H1 (cell line): ENCODE results near the gene SERPINE2. TPM values are rescaled to one million over a fixed set of nuclear protein-coding genes. Genes with fewer than 3 reads are reported as not detected.

ENCODE experiments used
- CTCF ChIA-PET: fragments of 300-600 bp; sonication (Branson Sonifier 250); formaldehyde crosslinking; loops from one replicate; lab custom pipeline; 2021; ENCODE audit not compliant: partially characterized antibody; lab: Charles Lee
- POLR2A ChIA-PET: fragments of 300-600 bp; sonication (Branson Sonifier 250); formaldehyde crosslinking; loops from one replicate; lab custom pipeline; 2021; ENCODE audit warnings: inconsistent platforms; ENCODE audit not compliant: partially characterized antibody; lab: Charles Lee
- DNase-seq, 2 experiments: peaks; one replicate each; pipeline versions ENCODE4 v3.0.0 to v3.0.0-alpha.2; 2010 to 2022; ENCODE audit warnings: low spot score in 2 of 2, low read depth in 1 of 2, mixed read lengths in 1 of 2
- FAIRE-seq: peaks from 2 replicates; lab custom pipeline; 2011; peaks lifted over from hg19 to GRCh38; lab: Jason Lieb, UNC
- H2AFZ ChIP-seq: 2 replicates; pipeline ENCODE4 v1.8.1; 2012; ENCODE audit warnings: low read length, inconsistent platforms
- H2AK5ac ChIP-seq: 2 replicates; pipeline ENCODE4 v1.6.1; 2013; ENCODE audit warnings: low read depth, low read length
- H2BK120ac ChIP-seq: replicated peaks from 2 replicates; pipeline ENCODE3; 2013; ENCODE audit warnings: low read depth, low read length, inconsistent platforms
- H2BK12ac ChIP-seq: 2 replicates; pipeline ENCODE4 v1.6.1; 2013; ENCODE audit warnings: low read depth, low read length
- H2BK15ac ChIP-seq: 2 replicates; pipeline ENCODE4 v1.6.1; 2013; ENCODE audit warnings: low read length
- H2BK20ac ChIP-seq: 2 replicates; pipeline ENCODE4 v1.6.1; 2013; ENCODE audit warnings: low read length
- H2BK5ac ChIP-seq: 2 replicates; pipeline ENCODE4 v1.6.1; 2013; ENCODE audit warnings: low read depth, low read length
- H3K14ac ChIP-seq: 2 replicates; pipeline ENCODE4 v1.6.1; 2013; ENCODE audit warnings: inconsistent platforms; ENCODE audit not compliant: insufficient read length
- H3K18ac ChIP-seq: 2 replicates; pipeline ENCODE4 v1.6.1; 2013; ENCODE audit warnings: low read length; ENCODE audit errors: extremely low read depth
- H3K23ac ChIP-seq: 2 replicates; pipeline ENCODE4 v1.6.1; 2013; ENCODE audit warnings: inconsistent platforms; ENCODE audit not compliant: insufficient read length
- H3K23me2 ChIP-seq: 2 replicates; pipeline ENCODE4 v1.6.1; 2013; ENCODE audit warnings: low read depth, low read length
- H3K27ac ChIP-seq: 2 replicates; pipeline ENCODE4 v1.6.1; 2011; ENCODE audit warnings: low read depth, low read length, inconsistent platforms
- H3K27me3 ChIP-seq, 4 experiments: replicated peaks in 1 of 4; 1 replicate in 1 of 4; 2 replicates in 3 of 4; pipeline versions ENCODE4 v1.6.1 to v1.8.1; 2011 to 2013; ENCODE audit warnings: low read length in 3 of 4, mild to moderate bottlenecking in 3 of 4, inconsistent platforms in 2 of 4, mixed read lengths in 2 of 4, moderate library complexity in 1 of 4; ENCODE audit not compliant: control insufficient read depth in 3 of 4, insufficient read depth in 3 of 4; ENCODE audit errors: extremely low read depth in 1 of 4
- H3K36me3 ChIP-seq, 4 experiments: 2 replicates each; pipeline versions ENCODE4 v1.6.1 to v1.8.1; 2011 to 2013; ENCODE audit warnings: mild to moderate bottlenecking in 4 of 4, low read length in 3 of 4, moderate library complexity in 2 of 4, control low read depth in 1 of 4, inconsistent platforms in 1 of 4; ENCODE audit not compliant: insufficient read depth in 4 of 4, control insufficient read depth in 2 of 4
- H3K4ac ChIP-seq: replicated peaks from 2 replicates; pipeline ENCODE3; 2013; ENCODE audit warnings: low read length, low read depth, mixed read lengths, inconsistent platforms; ENCODE audit not compliant: insufficient read length
- H3K4me1 ChIP-seq, 4 experiments: replicated peaks in 1 of 4; 1 replicate in 1 of 4; 2 replicates in 3 of 4; pipeline versions ENCODE4 v1.6.1 to v1.8.1; 2011 to 2013; ENCODE audit warnings: low read length in 3 of 4, inconsistent platforms in 2 of 4, mixed read lengths in 1 of 4; ENCODE audit not compliant: insufficient read depth in 4 of 4, control insufficient read depth in 3 of 4
- H3K4me2 ChIP-seq, 2 experiments: 2 replicates each; pipeline versions ENCODE4 v1.6.1 to v1.8.1; 2011 to 2013; ENCODE audit warnings: low read depth in 2 of 2, low read length in 2 of 2, control low read depth in 1 of 2, inconsistent platforms in 1 of 2, mild to moderate bottlenecking in 1 of 2; ENCODE audit not compliant: insufficient read depth in 1 of 2
- H3K4me3 ChIP-seq, 4 experiments: fragments of 200-600, 300-600 bp in 1 of 4; sonication (generic), shearing (Covaris generic), sonication (Bioruptor Twin) in 1 of 4; 2 replicates each; pipeline versions ENCODE4 v1.5.1 to v1.8.1; 2011 to 2016; ENCODE audit warnings: low read length in 4 of 4, low read depth in 3 of 4, control low read depth in 2 of 4, inconsistent platforms in 2 of 4, mild to moderate bottlenecking in 2 of 4, mixed read lengths in 1 of 4, moderate library complexity in 1 of 4; ENCODE audit not compliant: insufficient read depth in 2 of 4; ENCODE audit errors: extremely low read depth in 1 of 4
- H3K56ac ChIP-seq: replicated peaks from 2 replicates; pipeline ENCODE3; 2013; ENCODE audit warnings: low read depth, mild to moderate bottlenecking, mixed read lengths, low read length, inconsistent platforms; ENCODE audit not compliant: insufficient read length
- H3K79me1 ChIP-seq: 2 replicates; pipeline ENCODE4 v1.6.1; 2013; ENCODE audit warnings: low read depth, low read length, control low read depth
- H3K79me2 ChIP-seq, 2 experiments: 2 replicates each; pipeline versions ENCODE4 v1.6.1 to v1.8.1; 2012 to 2013; ENCODE audit warnings: low read length in 2 of 2, mild to moderate bottlenecking in 2 of 2, inconsistent platforms in 1 of 2; ENCODE audit not compliant: insufficient read depth in 2 of 2, control insufficient read depth in 1 of 2
- H3K9ac ChIP-seq, 4 experiments: replicated peaks in 1 of 4; 1 replicate in 1 of 4; 2 replicates in 3 of 4; pipeline versions ENCODE4 v1.6.1 to v1.8.1; 2011 to 2013; ENCODE audit warnings: low read depth in 3 of 4, low read length in 3 of 4, control low read depth in 2 of 4, mild to moderate bottlenecking in 2 of 4, moderate library complexity in 2 of 4, inconsistent platforms in 1 of 4; ENCODE audit errors: extremely low read depth in 1 of 4
- H3K9me3 ChIP-seq, 2 experiments: 2 replicates each; pipeline versions ENCODE4 v1.6.1 to v1.8.1; 2012 to 2013; ENCODE audit warnings: mild to moderate bottlenecking in 2 of 2, moderate library complexity in 2 of 2, control low read depth in 1 of 2, inconsistent platforms in 1 of 2, low read depth in 1 of 2, low read length in 1 of 2, mixed read lengths in 1 of 2; ENCODE audit not compliant: insufficient read depth in 2 of 2
- H4K20me1 ChIP-seq, 2 experiments: replicated peaks in 1 of 2; 2 replicates each; pipeline versions ENCODE3 to v1.8.1; 2011 to 2013; ENCODE audit warnings: inconsistent platforms in 2 of 2, low read length in 2 of 2, mild to moderate bottlenecking in 1 of 2; ENCODE audit not compliant: insufficient read depth in 2 of 2, control insufficient read depth in 1 of 2
- H4K5ac ChIP-seq: 2 replicates; pipeline ENCODE4 v1.6.1; 2013; ENCODE audit warnings: low read length, low read depth, mixed read lengths, inconsistent platforms; ENCODE audit not compliant: insufficient read length
- H4K8ac ChIP-seq: 2 replicates; pipeline ENCODE4 v1.8.0; 2013; ENCODE audit warnings: mild to moderate bottlenecking, moderate library complexity, low read length, inconsistent platforms; ENCODE audit not compliant: insufficient read depth; ENCODE audit errors: extremely low read depth
- H4K91ac ChIP-seq: replicated peaks from 2 replicates; pipeline ENCODE3; 2013; ENCODE audit warnings: low read length, mixed read lengths, inconsistent platforms; ENCODE audit not compliant: insufficient read length
- BRCA1 ChIP-seq: IDR thresholded peaks from 2 replicates; pipeline ENCODE4 v1.6.1; 2012; ENCODE audit warnings: low read depth, low read length, improper control_type of control experiment
- CBX5 ChIP-seq: fragments of 300-800, 300-1000 bp; sonication (generic); IDR thresholded peaks from 2 replicates; pipeline ENCODE4 v1.7.1; 2016; ENCODE audit warnings: antibody characterized with exemption, low read length, low read depth
- CEBPB ChIP-seq: IDR thresholded peaks from 2 replicates; pipeline ENCODE4 v1.6.1; 2012; ENCODE audit warnings: low read depth, low read length
- EZH2 ChIP-seq: fragments of 200-600 bp; sonication (generic); IDR thresholded peaks from 2 replicates; pipeline ENCODE4 v1.7.1; 2012; ENCODE audit warnings: low read depth, mild to moderate bottlenecking, moderate library complexity, low read length, inconsistent platforms; ENCODE audit not compliant: severe bottlenecking
- JUND ChIP-seq: IDR thresholded peaks from 2 replicates; pipeline ENCODE4 v1.6.1; 2011; ENCODE audit warnings: mild to moderate bottlenecking, improper control_type of control experiment, low read length
- KDM4A ChIP-seq: IDR thresholded peaks from one replicate; pipeline ENCODE4 v1.7.1; 2012; ENCODE audit warnings: low read depth, mild to moderate bottlenecking, moderate library complexity, low read length, inconsistent platforms; ENCODE audit not compliant: severe bottlenecking
- NRF1 ChIP-seq: IDR thresholded peaks from 2 replicates; pipeline ENCODE4 v1.6.1; 2011; ENCODE audit warnings: mild to moderate bottlenecking, low read depth, low read length, improper control_type of control experiment
- RNF2 ChIP-seq: fragments of 200-900, 300-1000 bp; sonication (generic); IDR thresholded peaks from 2 replicates; pipeline ENCODE4 v1.7.1; 2016; ENCODE audit warnings: borderline replicate concordance, low read depth, mild to moderate bottlenecking, antibody characterized with exemption, low read length; ENCODE audit not compliant: poor library complexity, severe bottlenecking; ENCODE audit errors: missing control alignments
- SIRT6 ChIP-seq: IDR thresholded peaks from one replicate; pipeline ENCODE4 v1.7.1; 2012; ENCODE audit warnings: low read length, inconsistent platforms
- SP1 ChIP-seq: IDR thresholded peaks from 2 replicates; pipeline ENCODE4 v1.6.1; 2011; ENCODE audit warnings: low read depth, low read length
- WGBS, 2 experiments: shearing (Covaris generic) in 1 of 2; methylation state at CpG; one replicate each; pipeline versions ENCODE4 v1.1.6 to v1.1.7; 2013 to 2015; ENCODE audit warnings: low lambda C conversion rate in 2 of 2, mixed read lengths in 2 of 2, inconsistent platforms in 1 of 2, low coverage in 1 of 2, missing lambda C conversion rate in 1 of 2; ENCODE audit not compliant: insufficient replicate concordance in 2 of 2, insufficient coverage in 1 of 2, insufficient read length in 1 of 2; ENCODE audit errors: extremely low coverage in 1 of 2, missing lambda C conversion rate in 1 of 2; 5-methylcytosine and 5-hydroxymethylcytosine counted together
- polyA plus RNA-seq, 7 experiments: library from polyadenylated mRNA; depleted of rRNA in 3 of 7; stranded (reverse) in 5 of 7; unstranded in 2 of 7; fragments of >200 nt in 5 of 7; fragments of 200-250 nt in 2 of 7; gene quantifications; 1 replicate in 5 of 7; 2 replicates in 1 of 7; 4 replicates in 1 of 7; pipeline versions ENCODE4 v1.2.1 to v1.2.3, GENCODE V29; 2011 to 2013; ENCODE audit warnings: missing spikeins in 2 of 7, mixed read lengths in 2 of 7
- total RNA-seq: library from RNA; stranded (reverse); fragmentation: NEBNext Ultra II Directional; extraction: Animal tissue kit (Norgen Biotek cat#: 25700); gene quantifications from 2 replicates; pipeline ENCODE4 v1.2.1, GENCODE V29; 2021

Gene SERPINE2
- total and polyA plus RNA-seq, 2 of the 8 experiments (the other 6 are each of a cell fraction or from before 2014, with no cell fraction given) = 26.2 to 76.0 TPM

DNA sequence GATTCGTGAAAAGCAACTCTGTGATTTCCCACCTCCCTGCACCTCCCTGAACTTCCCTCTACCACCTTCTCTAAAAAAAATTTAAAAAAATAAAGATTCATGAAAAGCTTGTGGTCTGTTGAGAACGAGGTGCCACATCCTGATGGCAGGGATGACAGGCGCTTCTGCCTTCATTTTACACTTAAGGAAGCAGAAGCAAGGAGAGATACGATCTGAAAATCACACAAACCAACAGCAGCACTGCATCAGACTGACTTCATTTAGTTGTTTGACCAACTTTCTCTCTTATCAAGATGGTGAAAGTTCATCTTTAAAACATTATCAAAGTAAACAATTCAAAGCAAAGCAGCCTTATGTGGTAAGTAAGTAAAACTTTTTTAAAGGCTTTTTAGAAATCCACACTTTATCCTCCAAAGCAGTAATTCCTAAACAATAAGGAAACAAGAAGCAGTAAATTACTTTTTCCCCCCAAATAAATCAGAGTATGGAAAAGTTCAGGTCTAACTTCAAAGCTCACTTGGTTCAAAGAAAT is 109.4 kb downstream of the SERPINE2 start:
- Histone ChIP-seq H2BK12ac (no peak overlapping the region), H3K14ac (no peak overlapping the region), H3K79me1 (peaks cover 5% of the 10 kb centered on the region), H3K23me2 (no peaks in the 10 kb centered on the region), H3K4me2 (0 out of 4 replicates have a peak overlapping the region, but pooled peaks of 1 of the 2 experiments have one; percentile 2), H3K56ac (no peak overlapping the region), H4K91ac (no peak overlapping the region), H4K20me1 (peaks cover 0 to 3% of the 10 kb centered on the region in 2 experiments), H3K9me3 (peaks cover 6% of the 10 kb centered on the region in 2 experiments; a peak in 1 of 4 replicates), H2AK5ac (peak overlapping the region; percentile 34; the same call in 1 of the 2 replicates), H3K27ac (no peak overlapping the region), H3K79me2 (peaks cover 3 to 95% of the 10 kb centered on the region in 2 experiments), H4K8ac (no peak overlapping the region), H3K36me3 (peaks cover 0 to 6% (median 0%) of the 10 kb centered on the region in 4 experiments; a peak in 1 of 8 replicates), H2BK20ac (no peak overlapping the region), H3K23ac (no peak overlapping the region), H3K18ac (no peak overlapping the region), H3K4me3 (no peak overlapping the region), H3K9ac (no peak overlapping the region), H3K4me1 (peaks cover 2 to 12% (median 9%) of the 10 kb centered on the region in 4 experiments; a peak in 5 of 7 replicates), H2BK120ac (no peak overlapping the region), H4K5ac (no peak overlapping the region), H3K27me3 (no peaks in the 10 kb centered on the region), H2AFZ (no peak overlapping the region), H2BK5ac (0 out of 2 replicates have a peak overlapping the region, but pooled peaks have one; percentile 10), H3K4ac (no peak overlapping the region), H2BK15ac (no peak overlapping the region)
- no peak for DNase-seq
- ChIA-PET POLR2A (no interaction called here), CTCF (interaction anchor here (0.8 to 2.0 kb wide), 4 partner anchors 10 to 238 kb away, joined by 3 to 7 read pairs (median 4); no protein-coding TSS in a partner anchor)
- FAIRE-seq = no peak
- 92% methylated on average over 4 of the region's 4 CpGs; no CpG with 5 or more reads in 1 of the 2 experiments for WGBS, 2 experiments
- TF ChIP-seq NRF1 (no peak), SP1 (no peak), BRCA1 (no peak), SIRT6 (no peak), KDM4A (no peak), JUND (no peak), RNF2 (no peak), EZH2 (no peak), CEBPB (no peak), CBX5 (no peak)
